A673 (cell line): ENCODE data around the gene RAB3GAP2. TPM values are rescaled to one million over a fixed set of nuclear protein-coding genes. Genes with fewer than 3 reads are reported as not detected.
"Not testable (repeated sequence)": the region's sequence is repeated elsewhere in the genome, so short reads cannot be mapped to it uniquely, and the experiment has no call there.

Source experiments
- BruUV-seq: library from RNA; stranded (reverse); fragments of 400-500 nt; replicated peaks from 2 replicates; lab custom pipeline; 2021; lab: Mats Ljungman, UMichigan
- CTCF ChIA-PET: fragments of 300-600 bp; sonication (Branson Sonifier 250); formaldehyde crosslinking; loops from one replicate; lab custom pipeline; 2022; ENCODE audit warnings: antibody characterized with exemption; lab: Charles Lee
- POLR2A ChIA-PET: fragments of 300-600 bp; sonication (Branson Sonifier 250); formaldehyde crosslinking; loops from one replicate; lab custom pipeline; 2022; ENCODE audit warnings: antibody characterized with exemption; ENCODE audit not compliant: low non-redundant PET; lab: Charles Lee
- DNase-seq: peaks from one replicate; pipeline ENCODE4 v3.0.0-alpha.2; 2015; ENCODE audit warnings: low spot score
- H3K27ac ChIP-seq: fragments of 200-600 bp; sonication (generic); 2 replicates; pipeline ENCODE4 v1.5.1; 2016; ENCODE audit warnings: mixed run types, low read depth, mild to moderate bottlenecking, mixed read lengths, antibody characterized with exemption, low read length; ENCODE audit not compliant: poor library complexity, severe bottlenecking
- H3K27me3 ChIP-seq: fragments of 200-600 bp; sonication (generic); replicated peaks from 2 replicates; pipeline ENCODE4 v1.6.1; 2017; ENCODE audit warnings: mixed run types, low read depth, mild to moderate bottlenecking, mixed read lengths, antibody characterized with exemption, low read length; ENCODE audit not compliant: insufficient read depth, poor library complexity
- H3K36me3 ChIP-seq: fragments of 200-600 bp; sonication (generic); 2 replicates; pipeline ENCODE4 v1.6.1; 2016; ENCODE audit warnings: mixed run types, mild to moderate bottlenecking, mixed read lengths, antibody characterized with exemption, low read length; ENCODE audit not compliant: insufficient read depth, poor library complexity, severe bottlenecking
- H3K4me1 ChIP-seq: fragments of 200-600 bp; sonication (generic); 2 replicates; pipeline ENCODE4 v1.6.1; 2017; ENCODE audit warnings: mixed run types, mild to moderate bottlenecking, mixed read lengths, antibody characterized with exemption, low read length; ENCODE audit not compliant: insufficient read depth, poor library complexity, severe bottlenecking
- H3K4me3 ChIP-seq: fragments of 200-600 bp; sonication (generic); 2 replicates; pipeline ENCODE4 v1.5.1; 2016; ENCODE audit warnings: low read depth, mixed run types, mild to moderate bottlenecking, mixed read lengths, low read length; ENCODE audit not compliant: poor library complexity, severe bottlenecking
- H3K9me3 ChIP-seq: fragments of 200-600 bp; sonication (generic); 2 replicates; pipeline ENCODE4 v1.6.1; 2016; ENCODE audit warnings: mixed run types, low read depth, mild to moderate bottlenecking, mixed read lengths, antibody characterized with exemption, low read length; ENCODE audit not compliant: poor library complexity, severe bottlenecking
- EZH2 ChIP-seq: fragments of 200-600 bp; sonication (generic); IDR thresholded peaks from 2 replicates; pipeline ENCODE4 v1.6.1; 2017; ENCODE audit warnings: borderline replicate concordance, low read depth, mild to moderate bottlenecking, mixed read lengths, antibody characterized with exemption, low read length; ENCODE audit not compliant: poor library complexity, severe bottlenecking
- intact Hi-C: fragments of 100-400 bp; cut with micrococcal nuclease; formaldehyde crosslinking; loops from one replicate; pipeline ENCODE4 v1.10.0; 2022; ENCODE audit not compliant: unreplicated experiment
- total RNA-seq: library from RNA; stranded (reverse); gene quantifications from 2 replicates; pipeline ENCODE4 v1.2.3, GENCODE V29; 2021
- TF ChIP-seq, protein P1 (sequence below): fragments of 300-800, 200-600 bp; sonication (generic); conservative IDR thresholded peaks from 2 replicates; pipeline ENCODE4 v1.5.1; 2017; ENCODE audit warnings: low read depth, mild to moderate bottlenecking, antibody characterized with exemption, low read length, moderate library complexity, mixed read lengths

The RAB3GAP2 gene
- total RNA-seq, 1 experiment from 2014 or later = 43.8 TPM

- no TSS peak for BruUV-seq
- CTCF ChIA-PET = no interaction called here
- Histone ChIP-seq H3K36me3 (no peaks in the 10 kb centered on the region), H3K27ac (no peak overlapping the region), H3K4me3 (no peak overlapping the region), H3K4me1 (no peaks in the 10 kb centered on the region), H3K9me3 (no peaks in the 10 kb centered on the region), H3K27me3 (no peaks in the 10 kb centered on the region)
- DNase-seq = no peak
- POLR2A ChIA-PET = no interaction called here
- intact Hi-C loops = no loop called here
- TF ChIP-seq EZH2 = no peak
- TF ChIP-seq, protein P1, sequence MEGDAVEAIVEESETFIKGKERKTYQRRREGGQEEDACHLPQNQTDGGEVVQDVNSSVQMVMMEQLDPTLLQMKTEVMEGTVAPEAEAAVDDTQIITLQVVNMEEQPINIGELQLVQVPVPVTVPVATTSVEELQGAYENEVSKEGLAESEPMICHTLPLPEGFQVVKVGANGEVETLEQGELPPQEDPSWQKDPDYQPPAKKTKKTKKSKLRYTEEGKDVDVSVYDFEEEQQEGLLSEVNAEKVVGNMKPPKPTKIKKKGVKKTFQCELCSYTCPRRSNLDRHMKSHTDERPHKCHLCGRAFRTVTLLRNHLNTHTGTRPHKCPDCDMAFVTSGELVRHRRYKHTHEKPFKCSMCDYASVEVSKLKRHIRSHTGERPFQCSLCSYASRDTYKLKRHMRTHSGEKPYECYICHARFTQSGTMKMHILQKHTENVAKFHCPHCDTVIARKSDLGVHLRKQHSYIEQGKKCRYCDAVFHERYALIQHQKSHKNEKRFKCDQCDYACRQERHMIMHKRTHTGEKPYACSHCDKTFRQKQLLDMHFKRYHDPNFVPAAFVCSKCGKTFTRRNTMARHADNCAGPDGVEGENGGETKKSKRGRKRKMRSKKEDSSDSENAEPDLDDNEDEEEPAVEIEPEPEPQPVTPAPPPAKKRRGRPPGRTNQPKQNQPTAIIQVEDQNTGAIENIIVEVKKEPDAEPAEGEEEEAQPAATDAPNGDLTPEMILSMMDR = no peak
Observed at GRCh38 chr1:220221670-220222069, 50.6 kb downstream of the RAB3GAP2 start.

GRCh38 chr1:220221269-220221668 is 51.0 kb downstream of the RAB3GAP2 start:
- Histone ChIP-seq H3K27me3 (no peaks in the 10 kb centered on the region), H3K9me3 (no peaks in the 10 kb centered on the region), H3K36me3 (no peaks in the 10 kb centered on the region), H3K4me1 (no peaks in the 10 kb centered on the region), H3K27ac (no peak overlapping the region), H3K4me3 (no peak overlapping the region)
- ChIA-PET CTCF (no interaction called here), POLR2A (no interaction called here)
- DNase-seq = no peak
- intact Hi-C loops = no loop called here
- no TSS peak for BruUV-seq
- TF ChIP-seq, protein P1 = no peak
- TF ChIP-seq EZH2 = no peak

DNA sequence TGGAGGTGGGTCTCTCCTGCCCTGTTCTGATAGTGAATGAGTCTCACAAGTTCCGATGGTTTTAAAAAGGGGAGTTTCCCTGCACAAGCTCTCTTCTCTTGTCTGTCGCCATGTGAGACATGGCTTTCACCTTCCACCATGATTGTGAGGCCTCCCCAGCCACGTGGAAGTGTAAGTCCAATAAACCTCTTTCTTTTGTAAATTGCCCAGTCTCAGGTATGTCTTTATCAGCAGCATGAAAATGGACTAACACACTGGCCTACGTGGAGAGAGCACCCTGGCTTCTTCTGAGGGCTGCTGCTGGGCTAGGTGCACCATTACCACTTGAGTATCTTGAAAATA is 51.6 kb downstream of the RAB3GAP2 start:
- POLR2A ChIA-PET, BruUV-seq, DNase-seq, CTCF ChIA-PET, H3K4me3 ChIP-seq, H3K27me3 ChIP-seq, H3K36me3 ChIP-seq, H3K27ac ChIP-seq, H3K9me3 ChIP-seq, intact Hi-C loops, H3K4me1 ChIP-seq: not testable (repeated sequence)
